HCT116 (cell line): ENCODE measurements around the gene SGCB. TPM values are rescaled to one million over a fixed set of nuclear protein-coding genes. Genes with fewer than 3 reads are reported as not detected.

Source experiments
- ATAC-seq: fragments of 200-7000 bp; cut with Tn5 transposase; 2 replicates; pipeline ENCODE4 v1.9.1; 2020; ENCODE audit warnings: mild to moderate bottlenecking, moderate library complexity
- BruUV-seq: library from RNA; stranded (reverse); fragments of 400-500 nt; replicated peaks from 2 replicates; lab custom pipeline; 2021; lab: Mats Ljungman, UMichigan
- CTCF ChIA-PET: fragments of 300-600 bp; sonication (Branson Sonifier 250); formaldehyde crosslinking; loops from one replicate; lab custom pipeline; 2021; ENCODE audit warnings: antibody characterized with exemption; lab: Charles Lee
- POLR2A ChIA-PET: fragments of 300-600, 350-600 bp; sonication (Branson Sonifier 250); formaldehyde crosslinking; loops from one replicate; lab custom pipeline; 2021; ENCODE audit warnings: antibody characterized with exemption; lab: Charles Lee
- RAD21 ChIA-PET, 2 experiments: fragments of 300-600 bp; sonication (Branson Sonifier 250); formaldehyde crosslinking; loops; one replicate each; lab custom pipeline; 2023; ENCODE audit warnings: low total read pairs in 2 of 2; ENCODE audit not compliant: uncharacterized antibody in 2 of 2, unreplicated experiment in 2 of 2, low non-redundant PET in 1 of 2; lab: Charles Lee
- DNase-seq: peaks from one replicate; pipeline ENCODE4 v3.0.0-alpha.2; 2010; ENCODE audit warnings: low read depth, low spot score
- H2AFZ ChIP-seq: fragments of 200-600 bp; shearing (Covaris generic), sonication (generic); 2 replicates; pipeline ENCODE4 v1.6.1; 2017; ENCODE audit warnings: low read depth, mixed run types, mixed read lengths, antibody characterized with exemption, low read length; ENCODE audit not compliant: poor library complexity, severe bottlenecking
- H3K27ac ChIP-seq: 2 replicates; pipeline ENCODE4 v1.5.1; 2012; ENCODE audit warnings: low read depth, low read length
- H3K27me3 ChIP-seq: fragments of 200-600 bp; sonication (generic); 2 replicates; pipeline ENCODE4 v1.6.1; 2016; ENCODE audit warnings: mixed run types, low read length, mixed read lengths; ENCODE audit not compliant: insufficient read depth
- H3K36me3 ChIP-seq, 2 experiments: fragments of 200-500 bp in 1 of 2; fragments of 200-600 bp in 1 of 2; sonication (Bioruptor generic) in 1 of 2; sonication (generic) in 1 of 2; 2 replicates each; pipeline versions ENCODE4 v1.5.1 to v1.6.1; 2014 to 2016; ENCODE audit warnings: low read length in 2 of 2, inconsistent platforms in 1 of 2, mixed read lengths in 1 of 2, mixed run types in 1 of 2; ENCODE audit not compliant: insufficient read depth in 2 of 2, control insufficient read depth in 1 of 2
- H3K4me1 ChIP-seq, 2 experiments: fragments of 200-600 bp in 1 of 2; sonication (generic) in 1 of 2; 2 replicates each; pipeline versions ENCODE4 v1.5.1 to v1.6.1; 2012 to 2017; ENCODE audit warnings: low read length in 2 of 2, inconsistent platforms in 1 of 2, mild to moderate bottlenecking in 1 of 2, mixed read lengths in 1 of 2, mixed run types in 1 of 2, moderate library complexity in 1 of 2; ENCODE audit not compliant: insufficient read depth in 2 of 2, control insufficient read depth in 1 of 2
- H3K4me2 ChIP-seq: fragments of 200-600 bp; sonication (generic); 2 replicates; pipeline ENCODE4 v1.6.1; 2017; ENCODE audit warnings: mixed run types, low read length, mixed read lengths
- H3K4me3 ChIP-seq, 2 experiments: fragments of 200-600 bp in 1 of 2; sonication (generic) in 1 of 2; replicated peaks in 1 of 2; 2 replicates each; pipeline ENCODE4 v1.5.1; 2011 to 2016; ENCODE audit warnings: low read length in 2 of 2, control low read depth in 1 of 2, low read depth in 1 of 2, mild to moderate bottlenecking in 1 of 2, mixed read lengths in 1 of 2, mixed run types in 1 of 2
- H3K79me2 ChIP-seq: fragments of 200-600 bp; sonication (generic); 2 replicates; pipeline ENCODE4 v1.6.1; 2017; ENCODE audit warnings: mild to moderate bottlenecking, mixed run types, low read length, moderate library complexity, mixed read lengths; ENCODE audit not compliant: insufficient read depth
- H3K9ac ChIP-seq: fragments of 200-600 bp; sonication (generic); 2 replicates; pipeline ENCODE4 v1.6.1; 2016; ENCODE audit warnings: low read length, mixed read lengths
- H3K9me2 ChIP-seq: fragments of 200-600 bp; sonication (generic), shearing (Covaris generic); 2 replicates; pipeline ENCODE4 v1.6.1; 2017; ENCODE audit warnings: mixed run types, mild to moderate bottlenecking, moderate library complexity; ENCODE audit not compliant: insufficient read depth
- H3K9me3 ChIP-seq, 2 experiments: fragments of 200-500 bp in 1 of 2; fragments of 200-600 bp in 1 of 2; sonication (Bioruptor generic) in 1 of 2; sonication (generic) in 1 of 2; 2 replicates each; pipeline ENCODE4 v1.6.1; 2014 to 2017; ENCODE audit warnings: low read length in 2 of 2, mixed read lengths in 2 of 2, inconsistent platforms in 1 of 2, low read depth in 1 of 2, mild to moderate bottlenecking in 1 of 2, mixed run types in 1 of 2, moderate library complexity in 1 of 2; ENCODE audit not compliant: control insufficient read depth in 1 of 2, insufficient read depth in 1 of 2
- H4K20me1 ChIP-seq: fragments of 200-600 bp; sonication (generic), shearing (Covaris generic); 2 replicates; pipeline ENCODE4 v1.6.1; 2017; ENCODE audit warnings: mixed run types, mild to moderate bottlenecking, moderate library complexity; ENCODE audit not compliant: insufficient read depth
- CBX3 ChIP-seq: IDR thresholded peaks from 2 replicates; pipeline ENCODE4 v1.6.1; 2012; ENCODE audit warnings: low read depth
- EGR1 ChIP-seq: IDR thresholded peaks from 2 replicates; pipeline ENCODE4 v1.6.1; 2012; ENCODE audit warnings: low read depth
- ELF1 ChIP-seq: IDR thresholded peaks from 2 replicates; pipeline ENCODE4 v1.6.1; 2012; ENCODE audit warnings: low read depth, borderline replicate concordance
- EZH2 ChIP-seq: fragments of 200-600 bp; sonication (generic); IDR thresholded peaks from 2 replicates; pipeline ENCODE4 v1.6.1; 2017; ENCODE audit warnings: antibody characterized with exemption, mixed run types
- EZH2phosphoT487 ChIP-seq: fragments of 200-600 bp; IDR thresholded peaks from 2 replicates; pipeline ENCODE4 v1.6.1; 2018; ENCODE audit warnings: antibody characterized with exemption, borderline replicate concordance
- JUND ChIP-seq: IDR thresholded peaks from 2 replicates; pipeline ENCODE4 v1.6.1; 2012
- POLR2A ChIP-seq: IDR thresholded peaks from 2 replicates; pipeline ENCODE4 v1.7.0; 2011; ENCODE audit warnings: borderline replicate concordance; ENCODE audit not compliant: insufficient read depth, insufficient read length; ENCODE audit errors: extremely low read depth
- POLR2AphosphoS5 ChIP-seq: IDR thresholded peaks from 2 replicates; pipeline ENCODE4 v1.6.1; 2011; ENCODE audit warnings: mild to moderate bottlenecking, low read depth, low read length, moderate library complexity
- RAD21 ChIP-seq: IDR thresholded peaks from 2 replicates; pipeline ENCODE4 v1.6.1; 2012; ENCODE audit warnings: low read depth, mild to moderate bottlenecking
- SIN3A ChIP-seq: IDR thresholded peaks from 2 replicates; pipeline ENCODE4 v1.6.1; 2012; ENCODE audit warnings: low read depth
- SP1 ChIP-seq: IDR thresholded peaks from 2 replicates; pipeline ENCODE4 v1.6.1; 2012; ENCODE audit warnings: low read depth
- SRF ChIP-seq: IDR thresholded peaks from 2 replicates; pipeline ENCODE4 v1.6.1; 2012; ENCODE audit warnings: low read depth
- TCF7L2 ChIP-seq: IDR thresholded peaks from 2 replicates; pipeline ENCODE4 v1.7.0; 2011; ENCODE audit warnings: borderline replicate concordance, inconsistent platforms; ENCODE audit not compliant: insufficient read depth, insufficient read length; ENCODE audit errors: extremely low read depth
- YY1 ChIP-seq: IDR thresholded peaks from 2 replicates; pipeline ENCODE4 v1.6.1; 2011; ENCODE audit warnings: low read length, low read depth, moderate library complexity, mild to moderate bottlenecking; ENCODE audit not compliant: insufficient replicate concordance; ENCODE audit errors: extremely low read depth
- ZNF274 ChIP-seq: fragments of 200-500 bp; sonication (Bioruptor generic); IDR thresholded peaks from 2 replicates; pipeline ENCODE4 v1.6.1; 2014; ENCODE audit warnings: mild to moderate bottlenecking, low read depth, low read length, inconsistent platforms
- intact Hi-C: fragments of 100-400 bp; cut with micrococcal nuclease; formaldehyde crosslinking; loops from 2 replicates; pipeline ENCODE4 v1.10.0; 2022
- total RNA-seq: library from RNA; stranded (reverse); gene quantifications from one replicate; pipeline ENCODE4 v1.2.1, GENCODE V29; 2021; ENCODE audit not compliant: unreplicated experiment
- TF ChIP-seq, protein P1 (sequence below): IDR thresholded peaks from 2 replicates; pipeline ENCODE4 v1.6.1; 2012
- TF ChIP-seq, protein P2 (sequence below): IDR thresholded peaks from 2 replicates; pipeline ENCODE4 v1.6.1; 2012; ENCODE audit warnings: low read depth
- TF ChIP-seq, protein P3 (sequence below): IDR thresholded peaks from 2 replicates; pipeline ENCODE4 v1.6.1; 2011; ENCODE audit warnings: mild to moderate bottlenecking, low read length, moderate library complexity; ENCODE audit not compliant: insufficient replicate concordance; ENCODE audit errors: extremely low read depth
- TF ChIP-seq, protein P4 (sequence below), 3 experiments: fragments of 200-600 bp in 1 of 3; sonication (generic) in 1 of 3; IDR thresholded peaks in 2 of 3; conservative IDR thresholded peaks in 1 of 3; 2 replicates each; pipeline ENCODE4 v1.5.1; 2012 to 2017; ENCODE audit warnings: low read depth in 2 of 3, low read length in 2 of 3, antibody characterized with exemption in 1 of 3, borderline replicate concordance in 1 of 3, control low read depth in 1 of 3, mild to moderate bottlenecking in 1 of 3, mixed read lengths in 1 of 3, mixed run types in 1 of 3, moderate library complexity in 1 of 3; ENCODE audit not compliant: insufficient read depth in 1 of 3
- TF ChIP-seq, protein P5 (sequence below): IDR thresholded peaks from 2 replicates; pipeline ENCODE4 v1.6.1; 2012

The SGCB gene
- total RNA-seq, 1 experiment from 2014 or later = 18.3 TPM

DNA sequence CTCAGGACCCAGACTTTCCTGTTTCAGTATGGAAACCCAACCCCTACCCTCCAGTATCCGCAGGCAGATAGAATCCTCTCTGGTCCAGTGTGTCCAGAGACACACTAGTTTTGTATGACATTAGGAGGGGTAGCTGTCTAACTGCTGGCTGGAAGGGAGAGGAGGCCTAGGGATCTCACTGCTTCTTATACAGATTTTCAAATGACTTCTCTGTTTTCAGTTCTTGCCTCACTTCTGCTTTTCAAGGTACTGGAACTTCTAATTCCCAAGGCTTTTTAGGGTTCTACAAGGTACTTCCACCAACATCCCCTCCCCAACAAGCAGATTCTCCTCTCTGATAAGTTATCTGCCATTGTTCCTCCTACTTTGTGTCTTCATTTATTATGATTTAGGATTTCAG, 6.1 kb downstream of the SGCB start:
- Histone ChIP-seq H2AFZ (no peak overlapping the region), H3K9ac (no peak overlapping the region), H3K4me3 (no peak overlapping the region), H4K20me1 (no peaks in the 10 kb centered on the region), H3K9me3 (no peaks in the 10 kb centered on the region), H3K79me2 (no peaks in the 10 kb centered on the region; the same call in 1 of the 2 replicates), H3K4me1 (peaks cover 0 to under 1% of the 10 kb centered on the region in 2 experiments; a peak in 2 of 4 replicates), H3K4me2 (no peak overlapping the region), H3K27ac (no peak overlapping the region), H3K36me3 (peaks cover 0 to 11% of the 10 kb centered on the region in 2 experiments; a peak in 2 of 4 replicates), H3K27me3 (no peaks in the 10 kb centered on the region), H3K9me2 (no peaks in the 10 kb centered on the region)
- TF ChIP-seq RAD21 = no peak
- no peak for TF ChIP-seq YY1
- TF ChIP-seq, protein P1, sequence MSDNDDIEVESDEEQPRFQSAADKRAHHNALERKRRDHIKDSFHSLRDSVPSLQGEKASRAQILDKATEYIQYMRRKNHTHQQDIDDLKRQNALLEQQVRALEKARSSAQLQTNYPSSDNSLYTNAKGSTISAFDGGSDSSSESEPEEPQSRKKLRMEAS = no peak
- TF ChIP-seq ZNF274 = no peak
- no peak for TF ChIP-seq EZH2phosphoT487
- no peak for TF ChIP-seq SRF
- TF ChIP-seq, protein P2, sequence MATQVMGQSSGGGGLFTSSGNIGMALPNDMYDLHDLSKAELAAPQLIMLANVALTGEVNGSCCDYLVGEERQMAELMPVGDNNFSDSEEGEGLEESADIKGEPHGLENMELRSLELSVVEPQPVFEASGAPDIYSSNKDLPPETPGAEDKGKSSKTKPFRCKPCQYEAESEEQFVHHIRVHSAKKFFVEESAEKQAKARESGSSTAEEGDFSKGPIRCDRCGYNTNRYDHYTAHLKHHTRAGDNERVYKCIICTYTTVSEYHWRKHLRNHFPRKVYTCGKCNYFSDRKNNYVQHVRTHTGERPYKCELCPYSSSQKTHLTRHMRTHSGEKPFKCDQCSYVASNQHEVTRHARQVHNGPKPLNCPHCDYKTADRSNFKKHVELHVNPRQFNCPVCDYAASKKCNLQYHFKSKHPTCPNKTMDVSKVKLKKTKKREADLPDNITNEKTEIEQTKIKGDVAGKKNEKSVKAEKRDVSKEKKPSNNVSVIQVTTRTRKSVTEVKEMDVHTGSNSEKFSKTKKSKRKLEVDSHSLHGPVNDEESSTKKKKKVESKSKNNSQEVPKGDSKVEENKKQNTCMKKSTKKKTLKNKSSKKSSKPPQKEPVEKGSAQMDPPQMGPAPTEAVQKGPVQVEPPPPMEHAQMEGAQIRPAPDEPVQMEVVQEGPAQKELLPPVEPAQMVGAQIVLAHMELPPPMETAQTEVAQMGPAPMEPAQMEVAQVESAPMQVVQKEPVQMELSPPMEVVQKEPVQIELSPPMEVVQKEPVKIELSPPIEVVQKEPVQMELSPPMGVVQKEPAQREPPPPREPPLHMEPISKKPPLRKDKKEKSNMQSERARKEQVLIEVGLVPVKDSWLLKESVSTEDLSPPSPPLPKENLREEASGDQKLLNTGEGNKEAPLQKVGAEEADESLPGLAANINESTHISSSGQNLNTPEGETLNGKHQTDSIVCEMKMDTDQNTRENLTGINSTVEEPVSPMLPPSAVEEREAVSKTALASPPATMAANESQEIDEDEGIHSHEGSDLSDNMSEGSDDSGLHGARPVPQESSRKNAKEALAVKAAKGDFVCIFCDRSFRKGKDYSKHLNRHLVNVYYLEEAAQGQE = no peak
- TF ChIP-seq, protein P3, sequence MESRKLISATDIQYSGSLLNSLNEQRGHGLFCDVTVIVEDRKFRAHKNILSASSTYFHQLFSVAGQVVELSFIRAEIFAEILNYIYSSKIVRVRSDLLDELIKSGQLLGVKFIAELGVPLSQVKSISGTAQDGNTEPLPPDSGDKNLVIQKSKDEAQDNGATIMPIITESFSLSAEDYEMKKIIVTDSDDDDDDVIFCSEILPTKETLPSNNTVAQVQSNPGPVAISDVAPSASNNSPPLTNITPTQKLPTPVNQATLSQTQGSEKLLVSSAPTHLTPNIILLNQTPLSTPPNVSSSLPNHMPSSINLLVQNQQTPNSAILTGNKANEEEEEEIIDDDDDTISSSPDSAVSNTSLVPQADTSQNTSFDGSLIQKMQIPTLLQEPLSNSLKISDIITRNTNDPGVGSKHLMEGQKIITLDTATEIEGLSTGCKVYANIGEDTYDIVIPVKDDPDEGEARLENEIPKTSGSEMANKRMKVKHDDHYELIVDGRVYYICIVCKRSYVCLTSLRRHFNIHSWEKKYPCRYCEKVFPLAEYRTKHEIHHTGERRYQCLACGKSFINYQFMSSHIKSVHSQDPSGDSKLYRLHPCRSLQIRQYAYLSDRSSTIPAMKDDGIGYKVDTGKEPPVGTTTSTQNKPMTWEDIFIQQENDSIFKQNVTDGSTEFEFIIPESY = no peak
- no peak for TF ChIP-seq TCF7L2
- TF ChIP-seq CBX3 = no peak
- TF ChIP-seq SP1 = no peak
- TF ChIP-seq POLR2A = no peak
- no peak for TF ChIP-seq SIN3A
- TF ChIP-seq EGR1 = no peak
- TF ChIP-seq, protein P4, sequence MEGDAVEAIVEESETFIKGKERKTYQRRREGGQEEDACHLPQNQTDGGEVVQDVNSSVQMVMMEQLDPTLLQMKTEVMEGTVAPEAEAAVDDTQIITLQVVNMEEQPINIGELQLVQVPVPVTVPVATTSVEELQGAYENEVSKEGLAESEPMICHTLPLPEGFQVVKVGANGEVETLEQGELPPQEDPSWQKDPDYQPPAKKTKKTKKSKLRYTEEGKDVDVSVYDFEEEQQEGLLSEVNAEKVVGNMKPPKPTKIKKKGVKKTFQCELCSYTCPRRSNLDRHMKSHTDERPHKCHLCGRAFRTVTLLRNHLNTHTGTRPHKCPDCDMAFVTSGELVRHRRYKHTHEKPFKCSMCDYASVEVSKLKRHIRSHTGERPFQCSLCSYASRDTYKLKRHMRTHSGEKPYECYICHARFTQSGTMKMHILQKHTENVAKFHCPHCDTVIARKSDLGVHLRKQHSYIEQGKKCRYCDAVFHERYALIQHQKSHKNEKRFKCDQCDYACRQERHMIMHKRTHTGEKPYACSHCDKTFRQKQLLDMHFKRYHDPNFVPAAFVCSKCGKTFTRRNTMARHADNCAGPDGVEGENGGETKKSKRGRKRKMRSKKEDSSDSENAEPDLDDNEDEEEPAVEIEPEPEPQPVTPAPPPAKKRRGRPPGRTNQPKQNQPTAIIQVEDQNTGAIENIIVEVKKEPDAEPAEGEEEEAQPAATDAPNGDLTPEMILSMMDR (IDR thresholded peaks at IDR 0.05 in 2 of 3, conservative IDR thresholded peaks at IDR 0.05 in 1 of 3; ENCODE audit: borderline replicate concordance in 1 of 3, insufficient read depth in 1 of 3, low read depth in 2 of 3, low read length in 2 of 3) = no peak
- TF ChIP-seq JUND = no peak
- no peak for TF ChIP-seq EZH2
- no peak for TF ChIP-seq POLR2AphosphoS5
- TF ChIP-seq, protein P5, sequence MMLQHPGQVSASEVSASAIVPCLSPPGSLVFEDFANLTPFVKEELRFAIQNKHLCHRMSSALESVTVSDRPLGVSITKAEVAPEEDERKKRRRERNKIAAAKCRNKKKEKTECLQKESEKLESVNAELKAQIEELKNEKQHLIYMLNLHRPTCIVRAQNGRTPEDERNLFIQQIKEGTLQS = no peak
- TF ChIP-seq ELF1 = no peak
- ATAC-seq (no peak), DNase-seq (no peak)
- BruUV-seq = no TSS peak
- ChIA-PET CTCF (no interaction called here), RAD21 (no interaction called here), POLR2A (no interaction called here)
- intact Hi-C loops = no loop called here
